H1 (cell line): ENCODE measurements around the gene CMYA5. TPM values are rescaled to one million over a fixed set of nuclear protein-coding genes. Genes with fewer than 3 reads are reported as not detected.

Experiments used
- CTCF ChIA-PET: fragments of 300-600 bp; sonication (Branson Sonifier 250); formaldehyde crosslinking; loops from one replicate; lab custom pipeline; 2021; ENCODE audit not compliant: partially characterized antibody; lab: Charles Lee
- POLR2A ChIA-PET: fragments of 300-600 bp; sonication (Branson Sonifier 250); formaldehyde crosslinking; loops from one replicate; lab custom pipeline; 2021; ENCODE audit warnings: inconsistent platforms; ENCODE audit not compliant: partially characterized antibody; lab: Charles Lee
- DNase-seq, 2 experiments: peaks; one replicate each; pipeline versions ENCODE4 v3.0.0 to v3.0.0-alpha.2; 2010 to 2022; ENCODE audit warnings: low spot score in 2 of 2, low read depth in 1 of 2, mixed read lengths in 1 of 2
- FAIRE-seq: peaks from 2 replicates; lab custom pipeline; 2011; peaks lifted over from hg19 to GRCh38; lab: Jason Lieb, UNC
- H2AFZ ChIP-seq: 2 replicates; pipeline ENCODE4 v1.8.1; 2012; ENCODE audit warnings: low read length, inconsistent platforms
- H2AK5ac ChIP-seq: 2 replicates; pipeline ENCODE4 v1.6.1; 2013; ENCODE audit warnings: low read depth, low read length
- H2BK120ac ChIP-seq: replicated peaks from 2 replicates; pipeline ENCODE3; 2013; ENCODE audit warnings: low read depth, low read length, inconsistent platforms
- H2BK12ac ChIP-seq: 2 replicates; pipeline ENCODE4 v1.6.1; 2013; ENCODE audit warnings: low read depth, low read length
- H2BK15ac ChIP-seq: 2 replicates; pipeline ENCODE4 v1.6.1; 2013; ENCODE audit warnings: low read length
- H2BK20ac ChIP-seq: 2 replicates; pipeline ENCODE4 v1.6.1; 2013; ENCODE audit warnings: low read length
- H2BK5ac ChIP-seq: 2 replicates; pipeline ENCODE4 v1.6.1; 2013; ENCODE audit warnings: low read depth, low read length
- H3K14ac ChIP-seq: 2 replicates; pipeline ENCODE4 v1.6.1; 2013; ENCODE audit warnings: inconsistent platforms; ENCODE audit not compliant: insufficient read length
- H3K18ac ChIP-seq: 2 replicates; pipeline ENCODE4 v1.6.1; 2013; ENCODE audit warnings: low read length; ENCODE audit errors: extremely low read depth
- H3K23ac ChIP-seq: 2 replicates; pipeline ENCODE4 v1.6.1; 2013; ENCODE audit warnings: inconsistent platforms; ENCODE audit not compliant: insufficient read length
- H3K23me2 ChIP-seq: 2 replicates; pipeline ENCODE4 v1.6.1; 2013; ENCODE audit warnings: low read depth, low read length
- H3K27ac ChIP-seq: 2 replicates; pipeline ENCODE4 v1.6.1; 2011; ENCODE audit warnings: low read depth, low read length, inconsistent platforms
- H3K27me3 ChIP-seq, 4 experiments: replicated peaks in 1 of 4; 1 replicate in 1 of 4; 2 replicates in 3 of 4; pipeline versions ENCODE4 v1.6.1 to v1.8.1; 2011 to 2013; ENCODE audit warnings: low read length in 3 of 4, mild to moderate bottlenecking in 3 of 4, inconsistent platforms in 2 of 4, mixed read lengths in 2 of 4, moderate library complexity in 1 of 4; ENCODE audit not compliant: control insufficient read depth in 3 of 4, insufficient read depth in 3 of 4; ENCODE audit errors: extremely low read depth in 1 of 4
- H3K36me3 ChIP-seq, 4 experiments: 2 replicates each; pipeline versions ENCODE4 v1.6.1 to v1.8.1; 2011 to 2013; ENCODE audit warnings: mild to moderate bottlenecking in 4 of 4, low read length in 3 of 4, moderate library complexity in 2 of 4, control low read depth in 1 of 4, inconsistent platforms in 1 of 4; ENCODE audit not compliant: insufficient read depth in 4 of 4, control insufficient read depth in 2 of 4
- H3K4ac ChIP-seq: replicated peaks from 2 replicates; pipeline ENCODE3; 2013; ENCODE audit warnings: low read length, low read depth, mixed read lengths, inconsistent platforms; ENCODE audit not compliant: insufficient read length
- H3K4me1 ChIP-seq, 4 experiments: replicated peaks in 1 of 4; 1 replicate in 1 of 4; 2 replicates in 3 of 4; pipeline versions ENCODE4 v1.6.1 to v1.8.1; 2011 to 2013; ENCODE audit warnings: low read length in 3 of 4, inconsistent platforms in 2 of 4, mixed read lengths in 1 of 4; ENCODE audit not compliant: insufficient read depth in 4 of 4, control insufficient read depth in 3 of 4
- H3K4me2 ChIP-seq, 2 experiments: 2 replicates each; pipeline versions ENCODE4 v1.6.1 to v1.8.1; 2011 to 2013; ENCODE audit warnings: low read depth in 2 of 2, low read length in 2 of 2, control low read depth in 1 of 2, inconsistent platforms in 1 of 2, mild to moderate bottlenecking in 1 of 2; ENCODE audit not compliant: insufficient read depth in 1 of 2
- H3K4me3 ChIP-seq, 4 experiments: fragments of 200-600, 300-600 bp in 1 of 4; sonication (generic), shearing (Covaris generic), sonication (Bioruptor Twin) in 1 of 4; 2 replicates each; pipeline versions ENCODE4 v1.5.1 to v1.8.1; 2011 to 2016; ENCODE audit warnings: low read length in 4 of 4, low read depth in 3 of 4, control low read depth in 2 of 4, inconsistent platforms in 2 of 4, mild to moderate bottlenecking in 2 of 4, mixed read lengths in 1 of 4, moderate library complexity in 1 of 4; ENCODE audit not compliant: insufficient read depth in 2 of 4; ENCODE audit errors: extremely low read depth in 1 of 4
- H3K56ac ChIP-seq: replicated peaks from 2 replicates; pipeline ENCODE3; 2013; ENCODE audit warnings: low read depth, mild to moderate bottlenecking, mixed read lengths, low read length, inconsistent platforms; ENCODE audit not compliant: insufficient read length
- H3K79me1 ChIP-seq: 2 replicates; pipeline ENCODE4 v1.6.1; 2013; ENCODE audit warnings: low read depth, low read length, control low read depth
- H3K79me2 ChIP-seq, 2 experiments: 2 replicates each; pipeline versions ENCODE4 v1.6.1 to v1.8.1; 2012 to 2013; ENCODE audit warnings: low read length in 2 of 2, mild to moderate bottlenecking in 2 of 2, inconsistent platforms in 1 of 2; ENCODE audit not compliant: insufficient read depth in 2 of 2, control insufficient read depth in 1 of 2
- H3K9ac ChIP-seq, 4 experiments: replicated peaks in 1 of 4; 1 replicate in 1 of 4; 2 replicates in 3 of 4; pipeline versions ENCODE4 v1.6.1 to v1.8.1; 2011 to 2013; ENCODE audit warnings: low read depth in 3 of 4, low read length in 3 of 4, control low read depth in 2 of 4, mild to moderate bottlenecking in 2 of 4, moderate library complexity in 2 of 4, inconsistent platforms in 1 of 4; ENCODE audit errors: extremely low read depth in 1 of 4
- H3K9me3 ChIP-seq, 2 experiments: 2 replicates each; pipeline versions ENCODE4 v1.6.1 to v1.8.1; 2012 to 2013; ENCODE audit warnings: mild to moderate bottlenecking in 2 of 2, moderate library complexity in 2 of 2, control low read depth in 1 of 2, inconsistent platforms in 1 of 2, low read depth in 1 of 2, low read length in 1 of 2, mixed read lengths in 1 of 2; ENCODE audit not compliant: insufficient read depth in 2 of 2
- H4K20me1 ChIP-seq, 2 experiments: replicated peaks in 1 of 2; 2 replicates each; pipeline versions ENCODE3 to v1.8.1; 2011 to 2013; ENCODE audit warnings: inconsistent platforms in 2 of 2, low read length in 2 of 2, mild to moderate bottlenecking in 1 of 2; ENCODE audit not compliant: insufficient read depth in 2 of 2, control insufficient read depth in 1 of 2
- H4K5ac ChIP-seq: 2 replicates; pipeline ENCODE4 v1.6.1; 2013; ENCODE audit warnings: low read length, low read depth, mixed read lengths, inconsistent platforms; ENCODE audit not compliant: insufficient read length
- H4K8ac ChIP-seq: 2 replicates; pipeline ENCODE4 v1.8.0; 2013; ENCODE audit warnings: mild to moderate bottlenecking, moderate library complexity, low read length, inconsistent platforms; ENCODE audit not compliant: insufficient read depth; ENCODE audit errors: extremely low read depth
- H4K91ac ChIP-seq: replicated peaks from 2 replicates; pipeline ENCODE3; 2013; ENCODE audit warnings: low read length, mixed read lengths, inconsistent platforms; ENCODE audit not compliant: insufficient read length
- BACH1 ChIP-seq: IDR thresholded peaks from 2 replicates; pipeline ENCODE4 v1.6.1; 2012; ENCODE audit warnings: low read length, improper control_type of control experiment
- BCL11A ChIP-seq, 2 experiments: IDR thresholded peaks; one replicate each; pipeline ENCODE4 v1.6.1; 2011; ENCODE audit warnings: low read depth in 2 of 2, low read length in 2 of 2, mild to moderate bottlenecking in 2 of 2
- EGR1 ChIP-seq: IDR thresholded peaks from 2 replicates; pipeline ENCODE4 v1.6.1; 2011; ENCODE audit warnings: low read depth, low read length, borderline replicate concordance
- EZH2 ChIP-seq: fragments of 200-600 bp; sonication (generic); IDR thresholded peaks from 2 replicates; pipeline ENCODE4 v1.7.1; 2012; ENCODE audit warnings: low read depth, mild to moderate bottlenecking, moderate library complexity, low read length, inconsistent platforms; ENCODE audit not compliant: severe bottlenecking
- JUND ChIP-seq: IDR thresholded peaks from 2 replicates; pipeline ENCODE4 v1.6.1; 2011; ENCODE audit warnings: mild to moderate bottlenecking, improper control_type of control experiment, low read length
- RAD21 ChIP-seq, 2 experiments: IDR thresholded peaks in 1 of 2; conservative IDR thresholded peaks in 1 of 2; 2 replicates each; pipeline ENCODE4 v1.6.1; 2011; ENCODE audit warnings: low read depth in 2 of 2, low read length in 2 of 2, improper control_type of control experiment in 1 of 2, inconsistent platforms in 1 of 2, mild to moderate bottlenecking in 1 of 2, moderate library complexity in 1 of 2
- RXRA ChIP-seq: IDR thresholded peaks from 2 replicates; pipeline ENCODE4 v1.6.1; 2011; ENCODE audit warnings: low read depth, mild to moderate bottlenecking, low read length, moderate library complexity; ENCODE audit not compliant: insufficient read depth
- SIN3A ChIP-seq, 2 experiments: IDR thresholded peaks in 1 of 2; conservative IDR thresholded peaks in 1 of 2; 2 replicates each; pipeline ENCODE4 v1.6.1; 2011 to 2012; ENCODE audit warnings: low read length in 2 of 2, improper control_type of control experiment in 1 of 2, low read depth in 1 of 2, mild to moderate bottlenecking in 1 of 2
- SP2 ChIP-seq: IDR thresholded peaks from 2 replicates; pipeline ENCODE4 v1.6.1; 2012; ENCODE audit warnings: mild to moderate bottlenecking, low read length, inconsistent platforms
- TAF1 ChIP-seq: IDR thresholded peaks from 2 replicates; pipeline ENCODE4 v1.6.1; 2011; ENCODE audit warnings: mild to moderate bottlenecking, low read depth, low read length
- TBP ChIP-seq: IDR thresholded peaks from 2 replicates; pipeline ENCODE4 v1.6.1; 2011; ENCODE audit warnings: low read depth, low read length, improper control_type of control experiment
- YY1 ChIP-seq: IDR thresholded peaks from 2 replicates; pipeline ENCODE4 v1.6.1; 2011; ENCODE audit warnings: low read depth, mild to moderate bottlenecking, low read length
- WGBS, 2 experiments: shearing (Covaris generic) in 1 of 2; methylation state at CpG; one replicate each; pipeline versions ENCODE4 v1.1.6 to v1.1.7; 2013 to 2015; ENCODE audit warnings: low lambda C conversion rate in 2 of 2, mixed read lengths in 2 of 2, inconsistent platforms in 1 of 2, low coverage in 1 of 2, missing lambda C conversion rate in 1 of 2; ENCODE audit not compliant: insufficient replicate concordance in 2 of 2, insufficient coverage in 1 of 2, insufficient read length in 1 of 2; ENCODE audit errors: extremely low coverage in 1 of 2, missing lambda C conversion rate in 1 of 2; 5-methylcytosine and 5-hydroxymethylcytosine counted together
- polyA plus RNA-seq, 7 experiments: library from polyadenylated mRNA; depleted of rRNA in 3 of 7; stranded (reverse) in 5 of 7; unstranded in 2 of 7; fragments of >200 nt in 5 of 7; fragments of 200-250 nt in 2 of 7; gene quantifications; 1 replicate in 5 of 7; 2 replicates in 1 of 7; 4 replicates in 1 of 7; pipeline versions ENCODE4 v1.2.1 to v1.2.3, GENCODE V29; 2011 to 2013; ENCODE audit warnings: missing spikeins in 2 of 7, mixed read lengths in 2 of 7
- total RNA-seq: library from RNA; stranded (reverse); fragmentation: NEBNext Ultra II Directional; extraction: Animal tissue kit (Norgen Biotek cat#: 25700); gene quantifications from 2 replicates; pipeline ENCODE4 v1.2.1, GENCODE V29; 2021
- TF ChIP-seq, protein P1 (sequence below): IDR thresholded peaks from 2 replicates; pipeline ENCODE4 v1.6.1; 2012; ENCODE audit warnings: low read length, inconsistent platforms

Gene CMYA5
- total and polyA plus RNA-seq, 2 of the 8 experiments (the other 6 are each of a cell fraction or from before 2014, with no cell fraction given), result 0.88 to 0.95 TPM

DNA sequence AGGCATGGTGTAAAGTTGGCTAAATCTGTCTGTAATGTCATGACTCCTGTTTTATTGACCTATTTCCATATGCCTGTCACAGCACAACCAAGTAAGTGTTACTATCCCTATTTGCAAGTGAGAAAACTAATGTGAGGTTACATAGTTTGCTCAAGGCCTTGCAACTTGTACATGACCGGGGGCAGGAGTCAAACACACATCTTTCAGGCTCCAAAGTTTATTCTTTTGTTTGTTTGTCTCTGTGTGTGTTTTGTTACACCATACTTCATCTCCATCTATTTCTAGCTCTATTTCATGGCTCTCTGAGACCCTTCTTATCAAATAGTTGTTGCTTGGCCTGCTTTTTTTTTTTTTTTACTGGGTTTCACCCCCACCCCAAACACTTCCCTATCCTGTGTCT is 70.2 kb downstream of the CMYA5 start:
- Histone ChIP-seq H3K4me2 (no peak overlapping the region), H4K5ac (no peak overlapping the region), H4K91ac (no peak overlapping the region), H3K27me3 (no peaks in the 10 kb centered on the region), H2BK12ac (no peak overlapping the region), H3K23me2 (no peaks in the 10 kb centered on the region), H3K4ac (no peak overlapping the region), H3K18ac (no peak overlapping the region), H3K27ac (no peak overlapping the region), H2AFZ (no peak overlapping the region), H2BK20ac (no peak overlapping the region), H2BK120ac (no peak overlapping the region), H3K14ac (no peak overlapping the region), H3K79me2 (no peaks in the 10 kb centered on the region), H4K8ac (no peak overlapping the region), H2BK15ac (no peak overlapping the region), H3K9me3 (no peaks in the 10 kb centered on the region), H3K23ac (no peak overlapping the region), H3K79me1 (no peaks in the 10 kb centered on the region), H3K9ac (no peak overlapping the region), H2BK5ac (no peak overlapping the region), H3K4me3 (no peak overlapping the region), H2AK5ac (no peak overlapping the region), H3K4me1 (no peaks in the 10 kb centered on the region), H3K56ac (no peak overlapping the region), H3K36me3 (no peaks in the 10 kb centered on the region), H4K20me1 (no peaks in the 10 kb centered on the region)
- 91% methylated on average over 1 of the region's 1 CpG; no CpG with 5 or more reads in 1 of the 2 experiments for WGBS, 2 experiments
- DNase-seq (no peak), FAIRE-seq (no peak)
- ChIA-PET CTCF (interaction anchor here (1.1 to 5.8 kb wide), 2 partner anchors 15 to 54 kb away, joined by 4 to 37 read pairs; no protein-coding TSS in a partner anchor), POLR2A (no interaction called here)
- TF ChIP-seq SP2 (no peak), TBP (no peak), JUND (no peak), TAF1 (no peak), EGR1 (no peak), SIN3A (conservative IDR thresholded peaks at IDR 0.05 in 1 of 2, IDR thresholded peaks at IDR 0.05 in 1 of 2; ENCODE audit: low read depth in 1 of 2, low read length in 2 of 2) (no peak), BACH1 (no peak), EZH2 (no peak), BCL11A (IDR thresholded peaks at IDR 0.05; ENCODE audit: low read depth in 2 of 2, low read length in 2 of 2) (no peak), RXRA (no peak), RAD21 (IDR thresholded peaks at IDR 0.05 in 1 of 2, conservative IDR thresholded peaks at IDR 0.05 in 1 of 2; ENCODE audit: low read depth in 2 of 2, low read length in 2 of 2) (no peak), YY1 (no peak)
- TF ChIP-seq, protein P1, sequence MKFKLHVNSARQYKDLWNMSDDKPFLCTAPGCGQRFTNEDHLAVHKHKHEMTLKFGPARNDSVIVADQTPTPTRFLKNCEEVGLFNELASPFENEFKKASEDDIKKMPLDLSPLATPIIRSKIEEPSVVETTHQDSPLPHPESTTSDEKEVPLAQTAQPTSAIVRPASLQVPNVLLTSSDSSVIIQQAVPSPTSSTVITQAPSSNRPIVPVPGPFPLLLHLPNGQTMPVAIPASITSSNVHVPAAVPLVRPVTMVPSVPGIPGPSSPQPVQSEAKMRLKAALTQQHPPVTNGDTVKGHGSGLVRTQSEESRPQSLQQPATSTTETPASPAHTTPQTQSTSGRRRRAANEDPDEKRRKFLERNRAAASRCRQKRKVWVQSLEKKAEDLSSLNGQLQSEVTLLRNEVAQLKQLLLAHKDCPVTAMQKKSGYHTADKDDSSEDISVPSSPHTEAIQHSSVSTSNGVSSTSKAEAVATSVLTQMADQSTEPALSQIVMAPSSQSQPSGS, result no peak
